ENCODE data around the gene CXCR2. TPM values are rescaled to one million over a fixed set of nuclear protein-coding genes. Genes with fewer than 3 reads are reported as not detected.

Gene CXCR2
- total and polyA plus RNA-seq, 2 of the 8 experiments (the other 6 are each of a cell fraction or from before 2014, with no cell fraction given) = 1.4 to 1.6 TPM

DNA sequence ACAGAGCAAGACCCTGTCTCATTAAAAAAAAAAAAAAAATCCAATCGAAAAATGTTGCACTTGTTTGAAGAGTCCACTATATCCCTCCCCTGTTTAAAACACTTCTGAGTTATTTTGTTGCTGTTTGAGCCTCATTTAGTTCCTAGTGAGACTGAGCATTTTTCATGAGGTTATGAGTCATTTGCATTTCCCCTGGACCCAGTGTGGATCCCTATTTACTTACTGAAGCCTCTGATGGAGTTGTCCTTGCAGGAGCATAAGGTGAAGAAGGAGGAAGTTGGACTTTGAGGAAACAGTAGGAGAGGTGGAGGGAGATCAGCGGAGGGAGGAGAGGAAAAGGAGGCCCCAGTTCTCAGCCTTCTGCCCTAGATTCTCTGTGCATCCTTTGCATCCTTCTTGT is 35.8 kb downstream of the CXCR2 start:
- Histone ChIP-seq H3K4me1 (replicated peaks in 1 of 4; ENCODE audit: control insufficient read depth in 3 of 4, insufficient read depth in 4 of 4, low read length in 3 of 4) (no peaks in the 10 kb centered on the region), H4K20me1 (replicated peaks in 1 of 2; ENCODE audit: control insufficient read depth in 1 of 2, insufficient read depth in 2 of 2, low read length in 2 of 2) (no peaks in the 10 kb centered on the region), H3K79me1 (ENCODE audit: low read depth, low read length) (no peaks in the 10 kb centered on the region), H3K79me2 (ENCODE audit: control insufficient read depth in 1 of 2, insufficient read depth in 2 of 2, low read length in 2 of 2) (no peaks in the 10 kb centered on the region), H3K23me2 (ENCODE audit: low read depth, low read length) (no peaks in the 10 kb centered on the region), H3K9ac (replicated peaks in 1 of 4; ENCODE audit: extremely low read depth in 1 of 4, low read depth in 3 of 4, low read length in 3 of 4) (no peak overlapping the region), H3K4ac (replicated peaks; ENCODE audit: insufficient read length, low read depth, low read length) (no peak overlapping the region), H2BK12ac (ENCODE audit: low read depth, low read length) (no peak overlapping the region), H2BK20ac (ENCODE audit: low read length) (no peak overlapping the region), H3K4me2 (ENCODE audit: insufficient read depth in 1 of 2, low read depth in 2 of 2, low read length in 2 of 2) (no peak overlapping the region), H2AK5ac (ENCODE audit: low read depth, low read length) (no peak overlapping the region), H4K8ac (ENCODE audit: extremely low read depth, insufficient read depth, low read length) (no peak overlapping the region), H3K4me3 (ENCODE audit: extremely low read depth in 1 of 4, insufficient read depth in 2 of 4, low read depth in 3 of 4, low read length in 4 of 4) (no peak overlapping the region), H3K14ac (ENCODE audit: insufficient read length) (no peak overlapping the region), H2BK15ac (ENCODE audit: low read length) (no peak overlapping the region), H3K27ac (ENCODE audit: low read depth, low read length) (no peak overlapping the region), H2AFZ (ENCODE audit: low read length) (no peak overlapping the region), H2BK5ac (ENCODE audit: low read depth, low read length) (no peak overlapping the region), H4K5ac (ENCODE audit: insufficient read length, low read depth, low read length) (no peak overlapping the region), H3K23ac (ENCODE audit: insufficient read length) (no peak overlapping the region), H3K18ac (ENCODE audit: extremely low read depth, low read length) (no peak overlapping the region), H3K27me3 (replicated peaks in 1 of 4; ENCODE audit: control insufficient read depth in 3 of 4, extremely low read depth in 1 of 4, insufficient read depth in 3 of 4, low read length in 3 of 4) (0 out of 7 replicates have a peak, but pooled peaks cover 0 to 3% (median 0%) of the 10 kb centered on the region in 4 experiments), H4K91ac (replicated peaks; ENCODE audit: insufficient read length, low read length) (no peak overlapping the region), H3K56ac (replicated peaks; ENCODE audit: insufficient read length, low read depth, low read length) (no peak overlapping the region), H3K9me3 (ENCODE audit: insufficient read depth in 2 of 2, low read depth in 1 of 2, low read length in 1 of 2) (no peaks in the 10 kb centered on the region), H2BK120ac (replicated peaks; ENCODE audit: low read depth, low read length) (no peak overlapping the region), H3K36me3 (ENCODE audit: control insufficient read depth in 2 of 4, insufficient read depth in 4 of 4, low read length in 3 of 4) (no peaks in the 10 kb centered on the region)
- WGBS, 2 experiments (ENCODE audit: extremely low coverage in 1 of 2, insufficient coverage in 1 of 2, insufficient read length in 1 of 2, insufficient replicate concordance in 2 of 2, low coverage in 1 of 2, low lambda C conversion rate in 2 of 2, missing lambda C conversion rate in 1 of 2) = 70% methylated on average over 2 of the region's 2 CpGs; no CpG with 5 or more reads in 1 of the 2 experiments
- no peak for FAIRE-seq
- POLR2A ChIA-PET (ENCODE audit: partially characterized antibody) = no interaction called here
- no peak for DNase-seq (ENCODE audit: low read depth in 1 of 2, low spot score in 2 of 2)
- CTCF ChIA-PET (ENCODE audit: partially characterized antibody) = interaction anchor here (1.7 kb wide), 1 partner anchor 12 kb away, joined by 5 read pairs; no protein-coding TSS in a partner anchor
- TF ChIP-seq CEBPB (IDR thresholded peaks at IDR 0.05; ENCODE audit: low read depth, low read length) (no peak), RXRA (IDR thresholded peaks at IDR 0.05; ENCODE audit: insufficient read depth, low read depth, low read length) (no peak), CHD1 (IDR thresholded peaks at IDR 0.05; ENCODE audit: low read depth, low read length) (no peak), BACH1 (IDR thresholded peaks at IDR 0.05; ENCODE audit: low read length) (no peak), POLR2A (IDR thresholded peaks at IDR 0.05; ENCODE audit: control extremely low read depth in 1 of 2, low read depth in 2 of 2, low read length in 2 of 2) (no peak), RFX5 (IDR thresholded peaks at IDR 0.05; ENCODE audit: borderline replicate concordance, low read depth, low read length) (no peak), SUZ12 (IDR thresholded peaks at IDR 0.05; ENCODE audit: low read length) (no peak), RBBP5 (IDR thresholded peaks at IDR 0.05; ENCODE audit: borderline replicate concordance, low read depth, low read length) (no peak), SP1 (IDR thresholded peaks at IDR 0.05; ENCODE audit: low read depth, low read length) (no peak)
- TF ChIP-seq, protein P1, sequence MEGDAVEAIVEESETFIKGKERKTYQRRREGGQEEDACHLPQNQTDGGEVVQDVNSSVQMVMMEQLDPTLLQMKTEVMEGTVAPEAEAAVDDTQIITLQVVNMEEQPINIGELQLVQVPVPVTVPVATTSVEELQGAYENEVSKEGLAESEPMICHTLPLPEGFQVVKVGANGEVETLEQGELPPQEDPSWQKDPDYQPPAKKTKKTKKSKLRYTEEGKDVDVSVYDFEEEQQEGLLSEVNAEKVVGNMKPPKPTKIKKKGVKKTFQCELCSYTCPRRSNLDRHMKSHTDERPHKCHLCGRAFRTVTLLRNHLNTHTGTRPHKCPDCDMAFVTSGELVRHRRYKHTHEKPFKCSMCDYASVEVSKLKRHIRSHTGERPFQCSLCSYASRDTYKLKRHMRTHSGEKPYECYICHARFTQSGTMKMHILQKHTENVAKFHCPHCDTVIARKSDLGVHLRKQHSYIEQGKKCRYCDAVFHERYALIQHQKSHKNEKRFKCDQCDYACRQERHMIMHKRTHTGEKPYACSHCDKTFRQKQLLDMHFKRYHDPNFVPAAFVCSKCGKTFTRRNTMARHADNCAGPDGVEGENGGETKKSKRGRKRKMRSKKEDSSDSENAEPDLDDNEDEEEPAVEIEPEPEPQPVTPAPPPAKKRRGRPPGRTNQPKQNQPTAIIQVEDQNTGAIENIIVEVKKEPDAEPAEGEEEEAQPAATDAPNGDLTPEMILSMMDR (IDR thresholded peaks at IDR 0.05; ENCODE audit: control extremely low read depth in 1 of 3, insufficient read depth in 1 of 3, low read depth in 1 of 3, low read length in 3 of 3) = no peak
- TF ChIP-seq, protein P2, sequence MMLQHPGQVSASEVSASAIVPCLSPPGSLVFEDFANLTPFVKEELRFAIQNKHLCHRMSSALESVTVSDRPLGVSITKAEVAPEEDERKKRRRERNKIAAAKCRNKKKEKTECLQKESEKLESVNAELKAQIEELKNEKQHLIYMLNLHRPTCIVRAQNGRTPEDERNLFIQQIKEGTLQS (IDR thresholded peaks at IDR 0.05; ENCODE audit: insufficient read depth, low read depth, low read length) = no peak
